HepG2 (cell line): ENCODE results near the gene SNUPN. TPM values are rescaled to one million over a fixed set of nuclear protein-coding genes. Genes with fewer than 3 reads are reported as not detected.

Experiments used
- ARNT2 ChIP-seq: sonication (generic); formaldehyde crosslinking; IDR thresholded peaks from 2 replicates; pipeline ENCODE4 v1.8.0; 2022; ENCODE audit warnings: mild to moderate bottlenecking, low read depth, missing genetic modification reagents, moderate library complexity
- BHLHE40 ChIP-seq: IDR thresholded peaks from 2 replicates; pipeline ENCODE4 v1.6.1; 2011; ENCODE audit warnings: low read length, improper control_type of control experiment
- CHD4 ChIP-seq: fragments of 200-600 bp; sonication (generic); IDR thresholded peaks from 2 replicates; pipeline ENCODE4 v1.7.0; 2017; ENCODE audit warnings: mild to moderate bottlenecking, low read length, borderline replicate concordance
- FOXA1 ChIP-seq, 2 experiments: fragments of 450-650 bp in 1 of 2; sonication (generic) in 1 of 2; formaldehyde crosslinking in 1 of 2; IDR thresholded peaks; 2 replicates each; pipeline versions ENCODE4 v1.4.0 to v1.6.1; 2016 to 2020; ENCODE audit warnings: missing genetic modification reagents in 1 of 2
- FOXA3 ChIP-seq: IDR thresholded peaks from 2 replicates; pipeline ENCODE4 v1.6.1; 2016; ENCODE audit warnings: missing genetic modification reagents, missing compliant biosample characterization
- MIXL1 ChIP-seq: IDR thresholded peaks from 2 replicates; pipeline ENCODE4 v1.6.1; 2016
- NR2F2 ChIP-seq: IDR thresholded peaks from 2 replicates; pipeline ENCODE4 v1.6.1; 2012; ENCODE audit warnings: low read depth, inconsistent platforms, borderline replicate concordance
- RBM39 ChIP-seq: fragments of 200-400 bp; formaldehyde crosslinking; IDR thresholded peaks from one replicate; pipeline ENCODE4 v1.6.1; 2018; ENCODE audit warnings: antibody characterized with exemption, mild to moderate bottlenecking, low read depth, low read length; ENCODE audit not compliant: poor library complexity, severe bottlenecking
- SMC3 ChIP-seq: IDR thresholded peaks from 2 replicates; pipeline ENCODE4 v1.6.1; 2011; ENCODE audit warnings: low read length, improper control_type of control experiment
- SYNCRIP ChIP-seq: fragments of 200-400 bp; formaldehyde crosslinking; IDR thresholded peaks from 2 replicates; pipeline ENCODE4 v1.6.1; 2018; ENCODE audit warnings: mild to moderate bottlenecking, low read depth, low read length; ENCODE audit not compliant: insufficient read depth
- TOPORS ChIP-seq: sonication (generic); formaldehyde crosslinking; IDR thresholded peaks from 2 replicates; pipeline ENCODE4 v1.8.0; 2023; ENCODE audit warnings: mild to moderate bottlenecking, missing genetic modification reagents
- ZNF317 ChIP-seq: sonication (generic); formaldehyde crosslinking; IDR thresholded peaks from 2 replicates; pipeline ENCODE4 v1.5.0; 2020; ENCODE audit warnings: mild to moderate bottlenecking, missing genetic modification reagents
- ZNF644 ChIP-seq: IDR thresholded peaks from 2 replicates; pipeline ENCODE4 v1.6.1; 2016; ENCODE audit warnings: low read depth
- ZNF761 ChIP-seq: sonication (generic); formaldehyde crosslinking; conservative IDR thresholded peaks from 2 replicates; pipeline ENCODE4 v1.4.0; 2020; ENCODE audit warnings: mild to moderate bottlenecking, missing genetic modification reagents
- polyA plus RNA-seq, 8 experiments: library from polyadenylated mRNA; depleted of rRNA in 3 of 8; stranded (reverse) in 7 of 8; unstranded in 1 of 8; fragments of >200 nt; fragmentation: Illumina TruSeq in 4 of 8; extraction: Trizol in 4 of 8; gene quantifications; 2 replicates each; pipeline versions ENCODE4 v1.2.1 to v1.2.3, GENCODE V29; 2011 to 2016; ENCODE audit warnings: low read depth in 4 of 8, missing spikeins in 1 of 8, mixed read lengths in 1 of 8; ENCODE audit not compliant: insufficient read depth in 1 of 8
- total RNA-seq, 5 experiments: library from RNA; depleted of rRNA; stranded (reverse); fragments of >200 nt; fragmentation: Illumina TruSeq; extraction: Trizol; gene quantifications; 2 replicates each; pipeline ENCODE4 v1.2.3, GENCODE V29; 2016; ENCODE audit warnings: low read depth in 1 of 5
- TF ChIP-seq, protein P1 (sequence below): sonication (generic); formaldehyde crosslinking; IDR thresholded peaks from 2 replicates; pipeline ENCODE4 v1.4.0; 2020; ENCODE audit warnings: missing genetic modification reagents, borderline replicate concordance
- TF ChIP-seq, protein P2 (sequence below): sonication (generic); formaldehyde crosslinking; IDR thresholded peaks from 2 replicates; pipeline ENCODE4 v1.4.0; 2020; ENCODE audit warnings: low read depth, missing genetic modification reagents
- TF ChIP-seq, protein P3 (sequence below): sonication (generic); formaldehyde crosslinking; conservative IDR thresholded peaks from 2 replicates; pipeline ENCODE4 v1.8.0; 2022; ENCODE audit warnings: missing genetic modification reagents
- TF ChIP-seq, protein P4 (sequence below): IDR thresholded peaks from 2 replicates; pipeline ENCODE4 v1.6.1; 2016; ENCODE audit warnings: low read depth
- TF ChIP-seq, protein P5 (sequence below): sonication (generic); formaldehyde crosslinking; conservative IDR thresholded peaks from 2 replicates; pipeline ENCODE4 v1.4.0; 2020; ENCODE audit warnings: missing genetic modification reagents

SNUPN gene
- total and polyA plus RNA-seq, 2 of the 13 experiments (the other 11 are each of a cell fraction or from before 2014, with no cell fraction given) = 9.0 to 16.4 TPM

DNA sequence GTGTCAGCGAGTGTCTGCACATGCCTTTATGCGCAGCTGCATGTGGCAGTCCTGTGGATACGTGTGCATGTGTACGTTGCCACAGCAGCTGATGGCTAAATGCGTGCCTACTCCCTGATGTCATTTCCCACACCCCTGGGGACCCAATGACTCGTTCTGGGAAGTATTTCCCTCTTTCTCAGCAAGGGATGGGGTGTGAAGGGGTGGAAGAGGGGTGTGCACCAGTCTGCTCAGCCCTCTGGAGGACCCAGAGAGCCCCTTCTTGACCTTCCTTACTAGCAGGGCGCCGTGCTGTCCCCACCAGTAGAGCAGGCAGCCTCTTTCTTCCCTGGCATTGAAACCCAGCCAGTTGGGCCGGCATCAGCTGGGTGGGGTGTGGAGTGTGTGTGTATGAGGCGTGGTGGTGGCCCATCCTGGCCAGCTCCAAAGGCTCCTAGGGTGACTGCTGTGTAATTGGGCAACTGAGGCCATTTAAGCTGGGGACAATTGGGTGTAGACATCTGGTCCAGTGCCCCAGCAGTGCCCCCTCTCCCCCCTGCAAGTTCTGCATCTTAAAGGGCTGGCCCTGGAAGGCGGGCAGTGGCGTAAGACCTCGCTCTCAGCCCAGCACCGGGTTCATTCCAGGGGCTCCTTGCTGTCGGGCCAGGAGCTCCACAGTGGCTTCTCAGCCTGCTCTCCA lies 41.4 kb upstream of the SNUPN start (continued):
- TF ChIP-seq FOXA1 (IDR thresholded peaks at IDR 0.05) (no peak), FOXA1 (CRISPR knock-in tag; IDR thresholded peaks at IDR 0.05) (0 out of 2 replicates have a peak, but pooled peaks have one; percentile 13), ZNF644 (CRISPR knock-in tag) (no peak), NR2F2 (no peak), BHLHE40 (peak; percentile 54; the same call in 1 of the 2 replicates), FOXA3 (no peak), MIXL1 (CRISPR knock-in tag) (no peak), ZNF317 (no peak), SMC3 (no peak), ZNF761 (CRISPR knock-in tag) (no peak), CHD4 (no peak), RBM39 (no peak), SYNCRIP (no peak), ARNT2 (CRISPR knock-in tag) (no peak), TOPORS (CRISPR knock-in tag) (no peak)
- TF ChIP-seq, protein P1, sequence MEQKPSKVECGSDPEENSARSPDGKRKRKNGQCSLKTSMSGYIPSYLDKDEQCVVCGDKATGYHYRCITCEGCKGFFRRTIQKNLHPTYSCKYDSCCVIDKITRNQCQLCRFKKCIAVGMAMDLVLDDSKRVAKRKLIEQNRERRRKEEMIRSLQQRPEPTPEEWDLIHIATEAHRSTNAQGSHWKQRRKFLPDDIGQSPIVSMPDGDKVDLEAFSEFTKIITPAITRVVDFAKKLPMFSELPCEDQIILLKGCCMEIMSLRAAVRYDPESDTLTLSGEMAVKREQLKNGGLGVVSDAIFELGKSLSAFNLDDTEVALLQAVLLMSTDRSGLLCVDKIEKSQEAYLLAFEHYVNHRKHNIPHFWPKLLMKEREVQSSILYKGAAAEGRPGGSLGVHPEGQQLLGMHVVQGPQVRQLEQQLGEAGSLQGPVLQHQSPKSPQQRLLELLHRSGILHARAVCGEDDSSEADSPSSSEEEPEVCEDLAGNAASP (CRISPR knock-in tag) = no peak
- TF ChIP-seq, protein P2, sequence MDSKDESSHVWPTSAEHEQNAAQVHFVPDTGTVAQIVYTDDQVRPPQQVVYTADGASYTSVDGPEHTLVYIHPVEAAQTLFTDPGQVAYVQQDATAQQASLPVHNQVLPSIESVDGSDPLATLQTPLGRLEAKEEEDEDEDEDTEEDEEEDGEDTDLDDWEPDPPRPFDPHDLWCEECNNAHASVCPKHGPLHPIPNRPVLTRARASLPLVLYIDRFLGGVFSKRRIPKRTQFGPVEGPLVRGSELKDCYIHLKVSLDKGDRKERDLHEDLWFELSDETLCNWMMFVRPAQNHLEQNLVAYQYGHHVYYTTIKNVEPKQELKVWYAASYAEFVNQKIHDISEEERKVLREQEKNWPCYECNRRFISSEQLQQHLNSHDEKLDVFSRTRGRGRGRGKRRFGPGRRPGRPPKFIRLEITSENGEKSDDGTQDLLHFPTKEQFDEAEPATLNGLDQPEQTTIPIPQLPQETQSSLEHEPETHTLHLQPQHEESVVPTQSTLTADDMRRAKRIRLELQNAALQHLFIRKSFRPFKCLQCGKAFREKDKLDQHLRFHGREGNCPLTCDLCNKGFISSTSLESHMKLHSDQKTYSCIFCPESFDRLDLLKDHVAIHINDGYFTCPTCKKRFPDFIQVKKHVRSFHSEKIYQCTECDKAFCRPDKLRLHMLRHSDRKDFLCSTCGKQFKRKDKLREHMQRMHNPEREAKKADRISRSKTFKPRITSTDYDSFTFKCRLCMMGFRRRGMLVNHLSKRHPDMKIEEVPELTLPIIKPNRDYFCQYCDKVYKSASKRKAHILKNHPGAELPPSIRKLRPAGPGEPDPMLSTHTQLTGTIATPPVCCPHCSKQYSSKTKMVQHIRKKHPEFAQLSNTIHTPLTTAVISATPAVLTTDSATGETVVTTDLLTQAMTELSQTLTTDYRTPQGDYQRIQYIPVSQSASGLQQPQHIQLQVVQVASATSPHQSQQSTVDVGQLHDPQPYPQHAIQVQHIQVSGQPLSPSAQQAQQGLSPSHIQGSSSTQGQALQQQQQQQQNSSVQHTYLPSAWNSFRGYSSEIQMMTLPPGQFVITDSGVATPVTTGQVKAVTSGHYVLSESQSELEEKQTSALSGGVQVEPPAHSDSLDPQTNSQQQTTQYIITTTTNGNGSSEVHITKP (CRISPR knock-in tag) = no peak
- TF ChIP-seq, protein P3, sequence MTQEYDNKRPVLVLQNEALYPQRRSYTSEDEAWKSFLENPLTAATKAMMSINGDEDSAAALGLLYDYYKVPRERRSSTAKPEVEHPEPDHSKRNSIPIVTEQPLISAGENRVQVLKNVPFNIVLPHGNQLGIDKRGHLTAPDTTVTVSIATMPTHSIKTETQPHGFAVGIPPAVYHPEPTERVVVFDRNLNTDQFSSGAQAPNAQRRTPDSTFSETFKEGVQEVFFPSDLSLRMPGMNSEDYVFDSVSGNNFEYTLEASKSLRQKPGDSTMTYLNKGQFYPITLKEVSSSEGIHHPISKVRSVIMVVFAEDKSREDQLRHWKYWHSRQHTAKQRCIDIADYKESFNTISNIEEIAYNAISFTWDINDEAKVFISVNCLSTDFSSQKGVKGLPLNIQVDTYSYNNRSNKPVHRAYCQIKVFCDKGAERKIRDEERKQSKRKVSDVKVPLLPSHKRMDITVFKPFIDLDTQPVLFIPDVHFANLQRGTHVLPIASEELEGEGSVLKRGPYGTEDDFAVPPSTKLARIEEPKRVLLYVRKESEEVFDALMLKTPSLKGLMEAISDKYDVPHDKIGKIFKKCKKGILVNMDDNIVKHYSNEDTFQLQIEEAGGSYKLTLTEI = no peak
- TF ChIP-seq, protein P4, sequence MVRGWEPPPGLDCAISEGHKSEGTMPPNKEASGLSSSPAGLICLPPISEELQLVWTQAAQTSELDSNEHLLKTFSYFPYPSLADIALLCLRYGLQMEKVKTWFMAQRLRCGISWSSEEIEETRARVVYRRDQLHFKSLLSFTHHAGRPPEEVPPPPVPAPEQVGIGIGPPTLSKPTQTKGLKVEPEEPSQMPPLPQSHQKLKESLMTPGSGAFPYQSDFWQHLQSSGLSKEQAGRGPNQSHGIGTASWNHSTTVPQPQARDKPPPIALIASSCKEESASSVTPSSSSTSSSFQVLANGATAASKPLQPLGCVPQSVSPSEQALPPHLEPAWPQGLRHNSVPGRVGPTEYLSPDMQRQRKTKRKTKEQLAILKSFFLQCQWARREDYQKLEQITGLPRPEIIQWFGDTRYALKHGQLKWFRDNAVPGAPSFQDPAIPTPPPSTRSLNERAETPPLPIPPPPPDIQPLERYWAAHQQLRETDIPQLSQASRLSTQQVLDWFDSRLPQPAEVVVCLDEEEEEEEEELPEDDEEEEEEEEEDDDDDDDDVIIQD (CRISPR knock-in tag) = no peak
- TF ChIP-seq, protein P5, sequence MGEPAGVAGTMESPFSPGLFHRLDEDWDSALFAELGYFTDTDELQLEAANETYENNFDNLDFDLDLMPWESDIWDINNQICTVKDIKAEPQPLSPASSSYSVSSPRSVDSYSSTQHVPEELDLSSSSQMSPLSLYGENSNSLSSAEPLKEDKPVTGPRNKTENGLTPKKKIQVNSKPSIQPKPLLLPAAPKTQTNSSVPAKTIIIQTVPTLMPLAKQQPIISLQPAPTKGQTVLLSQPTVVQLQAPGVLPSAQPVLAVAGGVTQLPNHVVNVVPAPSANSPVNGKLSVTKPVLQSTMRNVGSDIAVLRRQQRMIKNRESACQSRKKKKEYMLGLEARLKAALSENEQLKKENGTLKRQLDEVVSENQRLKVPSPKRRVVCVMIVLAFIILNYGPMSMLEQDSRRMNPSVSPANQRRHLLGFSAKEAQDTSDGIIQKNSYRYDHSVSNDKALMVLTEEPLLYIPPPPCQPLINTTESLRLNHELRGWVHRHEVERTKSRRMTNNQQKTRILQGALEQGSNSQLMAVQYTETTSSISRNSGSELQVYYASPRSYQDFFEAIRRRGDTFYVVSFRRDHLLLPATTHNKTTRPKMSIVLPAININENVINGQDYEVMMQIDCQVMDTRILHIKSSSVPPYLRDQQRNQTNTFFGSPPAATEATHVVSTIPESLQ (CRISPR knock-in tag) = no peak
